ENCODE data around the gene ICAM5. TPM values are rescaled to one million over a fixed set of nuclear protein-coding genes. Genes with fewer than 3 reads are reported as not detected.

ICAM5 gene
- total RNA-seq, 1 donor from 2014 or later: 3.8 TPM

GRCh38 chr19:10283301-10284064, 6.3 kb upstream of the ICAM5 start:
- H3K27me3 Mint-ChIP-seq: peaks cover 57% of the 10 kb centered on the region
- no peak for DNase-seq (ENCODE audit: extremely low spot score, unreplicated experiment)
- peaks cover 8% of the 10 kb centered on the region for H3K36me3 Mint-ChIP-seq
- no peaks in the 10 kb centered on the region for H3K9me3 Mint-ChIP-seq
- TF ChIP-seq, protein P1, sequence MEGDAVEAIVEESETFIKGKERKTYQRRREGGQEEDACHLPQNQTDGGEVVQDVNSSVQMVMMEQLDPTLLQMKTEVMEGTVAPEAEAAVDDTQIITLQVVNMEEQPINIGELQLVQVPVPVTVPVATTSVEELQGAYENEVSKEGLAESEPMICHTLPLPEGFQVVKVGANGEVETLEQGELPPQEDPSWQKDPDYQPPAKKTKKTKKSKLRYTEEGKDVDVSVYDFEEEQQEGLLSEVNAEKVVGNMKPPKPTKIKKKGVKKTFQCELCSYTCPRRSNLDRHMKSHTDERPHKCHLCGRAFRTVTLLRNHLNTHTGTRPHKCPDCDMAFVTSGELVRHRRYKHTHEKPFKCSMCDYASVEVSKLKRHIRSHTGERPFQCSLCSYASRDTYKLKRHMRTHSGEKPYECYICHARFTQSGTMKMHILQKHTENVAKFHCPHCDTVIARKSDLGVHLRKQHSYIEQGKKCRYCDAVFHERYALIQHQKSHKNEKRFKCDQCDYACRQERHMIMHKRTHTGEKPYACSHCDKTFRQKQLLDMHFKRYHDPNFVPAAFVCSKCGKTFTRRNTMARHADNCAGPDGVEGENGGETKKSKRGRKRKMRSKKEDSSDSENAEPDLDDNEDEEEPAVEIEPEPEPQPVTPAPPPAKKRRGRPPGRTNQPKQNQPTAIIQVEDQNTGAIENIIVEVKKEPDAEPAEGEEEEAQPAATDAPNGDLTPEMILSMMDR (conservative IDR thresholded peaks at IDR 0.05): no peak
- H3K4me3 Mint-ChIP-seq: peak overlapping the region; percentile 22
- peaks cover 4% of the 10 kb centered on the region for H3K4me1 Mint-ChIP-seq (ENCODE audit: unreplicated experiment)
- H3K27ac Mint-ChIP-seq: peak overlapping the region; percentile 70

DNA sequence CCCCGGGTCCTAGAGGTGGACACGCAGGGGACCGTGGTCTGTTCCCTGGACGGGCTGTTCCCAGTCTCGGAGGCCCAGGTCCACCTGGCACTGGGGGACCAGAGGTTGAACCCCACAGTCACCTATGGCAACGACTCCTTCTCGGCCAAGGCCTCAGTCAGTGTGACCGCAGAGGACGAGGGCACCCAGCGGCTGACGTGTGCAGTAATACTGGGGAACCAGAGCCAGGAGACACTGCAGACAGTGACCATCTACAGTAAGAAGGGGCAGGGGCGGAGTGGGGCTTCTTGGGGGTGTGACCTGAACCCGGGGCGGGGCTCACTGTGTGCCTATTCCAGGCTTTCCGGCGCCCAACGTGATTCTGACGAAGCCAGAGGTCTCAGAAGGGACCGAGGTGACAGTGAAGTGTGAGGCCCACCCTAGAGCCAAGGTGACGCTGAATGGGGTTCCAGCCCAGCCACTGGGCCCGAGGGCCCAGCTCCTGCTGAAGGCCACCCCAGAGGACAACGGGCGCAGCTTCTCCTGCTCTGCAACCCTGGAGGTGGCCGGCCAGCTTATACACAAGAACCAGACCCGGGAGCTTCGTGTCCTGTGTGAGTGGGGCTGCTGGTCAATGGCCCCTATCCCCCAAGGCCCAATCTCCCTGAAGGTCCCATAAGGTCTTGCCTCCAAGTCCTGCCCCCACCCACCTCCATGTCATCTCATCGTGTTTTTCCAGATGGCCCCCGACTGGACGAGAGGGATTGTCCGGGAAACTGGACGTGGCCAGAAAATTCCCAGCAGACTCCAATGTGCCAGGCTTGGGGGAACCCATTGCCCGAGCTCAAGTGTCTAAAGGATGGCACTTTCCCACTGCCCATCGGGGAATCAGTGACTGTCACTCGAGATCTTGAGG, 5.4 kb upstream of the ICAM5 start:
- TF ChIP-seq, protein P1 (conservative IDR thresholded peaks at IDR 0.05): no peak
- H3K27ac Mint-ChIP-seq: no peak overlapping the region
- no peaks in the 10 kb centered on the region for H3K9me3 Mint-ChIP-seq
- peaks cover 8% of the 10 kb centered on the region for H3K36me3 Mint-ChIP-seq
- peaks cover 61% of the 10 kb centered on the region for H3K27me3 Mint-ChIP-seq
- no peak overlapping the region for H3K4me3 Mint-ChIP-seq
- DNase-seq (ENCODE audit: extremely low spot score, unreplicated experiment): no peak
- peaks cover 8% of the 10 kb centered on the region for H3K4me1 Mint-ChIP-seq (ENCODE audit: unreplicated experiment)

DNA sequence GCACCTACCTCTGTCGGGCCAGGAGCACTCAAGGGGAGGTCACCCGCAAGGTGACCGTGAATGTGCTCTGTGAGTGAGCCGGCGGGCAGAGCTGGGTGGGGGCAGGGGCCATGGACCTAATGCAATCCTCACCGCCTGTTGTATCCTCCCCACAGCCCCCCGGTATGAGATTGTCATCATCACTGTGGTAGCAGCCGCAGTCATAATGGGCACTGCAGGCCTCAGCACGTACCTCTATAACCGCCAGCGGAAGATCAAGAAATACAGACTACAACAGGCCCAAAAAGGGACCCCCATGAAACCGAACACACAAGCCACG, 4.8 kb upstream of the ICAM5 start:
- H3K4me1 Mint-ChIP-seq (ENCODE audit: unreplicated experiment): peaks cover 6% of the 10 kb centered on the region
- DNase-seq (ENCODE audit: extremely low spot score, unreplicated experiment): no peak
- H3K27ac Mint-ChIP-seq: no peak overlapping the region
- H3K27me3 Mint-ChIP-seq: peaks cover 63% of the 10 kb centered on the region
- no peak overlapping the region for H3K4me3 Mint-ChIP-seq
- TF ChIP-seq, protein P1 (conservative IDR thresholded peaks at IDR 0.05): no peak
- H3K9me3 Mint-ChIP-seq: no peaks in the 10 kb centered on the region
- peaks cover 8% of the 10 kb centered on the region for H3K36me3 Mint-ChIP-seq

GRCh38 chr19:10285393-10285792, 4.4 kb upstream of the ICAM5 start:
- Mint-ChIP-seq H3K4me3 (no peak overlapping the region), H3K36me3 (peaks cover 8% of the 10 kb centered on the region), H3K9me3 (no peaks in the 10 kb centered on the region), H3K27ac (peak overlapping the region; percentile 43), H3K27me3 (peaks cover 66% of the 10 kb centered on the region), H3K4me1 (ENCODE audit: unreplicated experiment) (peaks cover 8% of the 10 kb centered on the region)
- TF ChIP-seq, protein P1 (conservative IDR thresholded peaks at IDR 0.05): no peak
- DNase-seq (ENCODE audit: extremely low spot score, unreplicated experiment): no peak

DNA sequence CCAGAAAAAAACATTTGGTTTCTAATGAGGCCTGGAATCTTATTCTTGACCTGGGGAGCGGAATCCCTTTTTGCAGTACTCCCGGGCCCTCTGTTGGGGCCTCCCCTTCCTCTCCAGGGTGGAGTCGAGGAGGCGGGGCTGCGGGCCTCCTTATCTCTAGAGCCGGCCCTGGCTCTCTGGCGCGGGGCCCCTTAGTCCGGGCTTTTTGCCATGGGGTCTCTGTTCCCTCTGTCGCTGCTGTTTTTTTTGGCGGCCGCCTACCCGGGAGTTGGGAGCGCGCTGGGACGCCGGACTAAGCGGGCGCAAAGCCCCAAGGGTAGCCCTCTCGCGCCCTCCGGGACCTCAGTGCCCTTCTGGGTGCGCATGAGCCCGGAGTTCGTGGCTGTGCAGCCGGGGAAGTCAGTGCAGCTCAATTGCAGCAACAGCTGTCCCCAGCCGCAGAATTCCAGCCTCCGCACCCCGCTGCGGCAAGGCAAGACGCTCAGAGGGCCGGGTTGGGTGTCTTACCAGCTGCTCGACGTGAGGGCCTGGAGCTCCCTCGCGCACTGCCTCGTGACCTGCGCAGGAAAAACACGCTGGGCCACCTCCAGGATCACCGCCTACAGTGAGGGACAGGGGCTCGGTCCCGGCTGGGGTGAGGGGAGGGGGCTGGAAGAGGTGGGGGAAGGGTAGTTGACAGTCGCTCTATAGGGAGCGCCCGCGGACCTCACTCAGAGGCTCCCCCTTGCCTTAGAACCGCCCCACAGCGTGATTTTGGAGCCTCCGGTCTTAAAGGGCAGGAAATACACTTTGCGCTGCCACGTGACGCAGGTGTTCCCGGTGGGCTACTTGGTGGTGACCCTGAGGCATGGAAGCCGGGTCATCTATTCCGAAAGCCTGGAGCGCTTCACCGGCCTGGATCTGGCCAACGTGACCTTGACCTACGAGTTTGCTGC, 2.7 kb upstream of the ICAM5 start, which contains the start of gene ICAM4:
ICAM4 (plus strand) TSS at position 153 of the 935 bp plus-strand sequence; CDS start at position 211, 58 bp downstream.
- Mint-ChIP-seq H3K4me1 (ENCODE audit: unreplicated experiment) (peaks cover 16% of the 10 kb centered on the region), H3K9me3 (no peaks in the 10 kb centered on the region), H3K4me3 (peak within 1 kb of the TSS; percentile 51), H3K36me3 (peaks cover 8% of the 10 kb centered on the region), H3K27ac (peak within 1 kb of the TSS; percentile 43), H3K27me3 (peaks cover 83% of the 10 kb centered on the region)
- no peak for DNase-seq (ENCODE audit: extremely low spot score, unreplicated experiment)
- TF ChIP-seq, protein P1 (conservative IDR thresholded peaks at IDR 0.05): no peak
